IPS-NIHi7 (cell line): Measurements from ENCODE around the gene IVNS1ABP.
"Not testable (repeated sequence)": the region's sequence is repeated elsewhere in the genome, so short reads cannot be mapped to it uniquely, and the experiment has no call there.

Experiments used
- DNase-seq: peaks from one replicate; pipeline ENCODE4 v3.0.0; 2012; ENCODE audit warnings: mixed read lengths; ENCODE audit errors: extremely low spot score

Gene IVNS1ABP

DNA sequence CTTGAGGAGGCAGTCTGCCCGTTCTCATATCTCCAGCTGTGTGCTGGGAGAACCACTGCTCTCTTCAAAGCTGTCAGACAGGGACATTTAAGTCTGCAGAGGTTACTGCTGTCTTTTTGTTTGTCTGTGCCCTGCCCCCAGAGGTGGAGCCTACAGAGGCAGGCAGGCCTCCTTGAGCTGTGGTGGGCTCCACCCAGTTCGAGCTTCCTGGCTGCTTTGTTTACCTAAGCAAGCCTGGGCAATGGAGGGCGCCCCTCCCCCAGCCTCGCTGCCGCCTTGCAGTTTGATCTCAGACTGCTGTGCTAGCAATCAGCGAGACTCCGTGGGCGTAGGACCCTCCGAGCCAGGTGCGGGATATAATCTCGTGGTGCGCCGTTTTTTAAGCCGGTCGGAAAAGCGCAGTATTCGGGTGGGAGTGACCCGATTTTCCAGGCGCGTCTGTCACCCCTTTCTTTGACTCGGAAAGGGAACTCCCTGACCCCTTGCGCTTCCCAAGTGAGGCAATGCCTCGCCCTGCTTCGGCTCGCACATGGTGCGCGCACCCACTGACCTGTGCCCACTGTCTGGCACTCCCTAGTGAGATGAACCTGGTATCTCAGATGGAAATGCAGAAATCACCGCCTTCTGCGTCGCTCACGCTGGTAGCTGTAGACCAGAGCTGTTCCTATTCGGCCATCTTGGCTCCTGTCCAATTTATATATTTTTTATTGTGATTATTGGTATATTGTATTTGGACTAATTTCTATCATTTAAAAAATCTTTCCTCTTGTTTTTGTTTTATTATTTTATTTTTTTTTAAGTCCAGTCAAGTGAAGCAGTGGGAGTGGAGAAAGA, 59.7 kb downstream of the IVNS1ABP start:
- not testable (repeated sequence) for DNase-seq

DNA sequence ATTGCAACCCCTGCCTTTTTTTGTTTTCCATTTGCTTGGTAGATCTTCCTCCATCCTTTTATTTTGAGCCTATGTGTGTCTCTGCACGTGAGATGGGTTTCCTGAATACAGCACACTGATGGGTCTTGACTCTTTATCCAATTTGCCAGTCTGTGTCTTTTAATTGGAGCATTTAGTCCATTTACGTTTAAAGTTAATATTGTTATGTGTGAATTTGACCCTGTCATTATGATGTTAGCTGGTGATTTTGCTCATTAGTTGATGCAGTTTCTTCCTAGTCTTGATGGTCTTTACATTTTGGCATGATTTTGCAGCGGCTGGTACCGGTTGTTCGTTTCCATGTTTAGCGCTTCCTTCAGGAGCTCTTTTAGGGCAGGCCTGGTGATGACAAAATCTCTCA, 61.4 kb downstream of the IVNS1ABP start:
- DNase-seq, result not testable (repeated sequence)

- not testable (repeated sequence) for DNase-seq
Measured at GRCh38 chr1:185252404-185252803, 64.6 kb downstream of the IVNS1ABP start.

GRCh38 chr1:185251928-185252327, 65.1 kb downstream of the IVNS1ABP start:
- not testable (repeated sequence) for DNase-seq

DNA sequence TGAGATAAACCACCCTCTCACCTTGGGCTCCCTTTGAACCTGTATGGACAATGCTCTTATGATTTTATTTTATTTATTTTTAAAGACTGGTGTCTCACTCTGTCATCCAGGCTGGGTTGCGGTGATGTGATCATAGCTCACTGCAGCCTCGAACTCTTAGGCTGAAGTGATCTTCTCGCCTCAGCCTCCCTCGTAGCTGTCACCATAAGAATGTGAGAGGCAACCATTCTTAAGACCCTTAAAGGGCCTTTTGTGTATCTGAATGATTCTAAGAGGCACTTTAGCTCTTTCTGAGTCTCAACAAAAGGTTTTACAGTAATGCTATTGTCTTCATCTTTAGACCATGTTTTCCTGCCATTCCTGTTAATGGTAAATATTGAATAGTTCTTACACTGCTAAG, 67.0 kb downstream of the IVNS1ABP start:
- no peak for DNase-seq

- peak; percentile 38 for DNase-seq
Measured at GRCh38 chr1:185249563-185249962, 67.5 kb downstream of the IVNS1ABP start.
